Neural cell (in vitro differentiated cells): ENCODE data around the gene ERBB4. TPM values are rescaled to one million over a fixed set of nuclear protein-coding genes. Genes with fewer than 3 reads are reported as not detected.

Experiments
- H2AFZ ChIP-seq: fragments of 200-600, 300-800 bp; sonication (generic), shearing (Covaris generic); 2 replicates; pipeline ENCODE4 v1.6.0; 2014; ENCODE audit warnings: low read depth, mild to moderate bottlenecking, antibody characterized with exemption, low read length, moderate library complexity
- H3F3A ChIP-seq: fragments of 200-600 bp; shearing (Covaris generic); 2 replicates; pipeline ENCODE4 v1.6.1; 2016; ENCODE audit warnings: mild to moderate bottlenecking, moderate library complexity, mixed read lengths, antibody characterized with exemption, low read length; ENCODE audit not compliant: insufficient read depth, poor library complexity, severe bottlenecking
- H3K27ac ChIP-seq: fragments of 200-600, 300-800 bp; sonication (generic), shearing (Covaris generic); 2 replicates; pipeline ENCODE4 v1.5.1; 2014; ENCODE audit warnings: mild to moderate bottlenecking, low read length, moderate library complexity
- H3K27me3 ChIP-seq: fragments of 300-800, 200-600 bp; sonication (generic), shearing (Covaris generic); 2 replicates; pipeline ENCODE4 v1.6.0; 2014; ENCODE audit warnings: mild to moderate bottlenecking, low read depth, low read length, moderate library complexity; ENCODE audit not compliant: insufficient read depth
- H3K36me3 ChIP-seq: fragments of 300-800, 200-600 bp; sonication (generic), shearing (Covaris generic); 2 replicates; pipeline ENCODE4 v1.5.1; 2014; ENCODE audit warnings: mild to moderate bottlenecking, antibody characterized with exemption, low read length, moderate library complexity; ENCODE audit not compliant: insufficient read depth
- H3K4me2 ChIP-seq: fragments of 300-800, 200-600 bp; sonication (generic), shearing (Covaris generic); 2 replicates; pipeline ENCODE4 v1.6.0; 2014; ENCODE audit warnings: mild to moderate bottlenecking, low read length
- H3K4me3 ChIP-seq: fragments of 300-800, 200-600 bp; sonication (generic), shearing (Covaris generic); 2 replicates; pipeline ENCODE4 v1.5.1; 2014; ENCODE audit warnings: mild to moderate bottlenecking, low read length, moderate library complexity
- H3K79me2 ChIP-seq: fragments of 200-600 bp; shearing (Covaris generic); replicated peaks from 2 replicates; pipeline ENCODE4 v1.6.0; 2014; ENCODE audit warnings: mild to moderate bottlenecking, low read length, moderate library complexity; ENCODE audit not compliant: insufficient read depth
- H3K9ac ChIP-seq: fragments of 300-800, 200-600 bp; sonication (generic), shearing (Covaris generic); 2 replicates; pipeline ENCODE4 v1.6.1; 2016; ENCODE audit warnings: mild to moderate bottlenecking, low read length, mixed read lengths
- H3K9me2 ChIP-seq: fragments of 200-600 bp; shearing (Covaris generic); 2 replicates; pipeline ENCODE4 v1.6.1; 2016; ENCODE audit warnings: mild to moderate bottlenecking, low read length, mixed read lengths; ENCODE audit not compliant: insufficient read depth
- H3K9me3 ChIP-seq: fragments of 200-600, 300-800 bp; sonication (generic), shearing (Covaris generic); 2 replicates; pipeline ENCODE4 v1.6.1; 2016; ENCODE audit warnings: mild to moderate bottlenecking, mixed run types, low read length, moderate library complexity, mixed read lengths
- H4K20me1 ChIP-seq: fragments of 200-600 bp; shearing (Covaris generic); 2 replicates; pipeline ENCODE4 v1.6.1; 2016; ENCODE audit warnings: mild to moderate bottlenecking, mixed run types; ENCODE audit not compliant: insufficient read depth
- CTCF ChIP-seq: fragments of 450-650 bp; IDR thresholded peaks from 2 replicates; pipeline ENCODE4 v1.5.1; 2014; ENCODE audit warnings: antibody characterized with exemption, mild to moderate bottlenecking, moderate library complexity; ENCODE audit not compliant: poor library complexity, severe bottlenecking
- EP300 ChIP-seq: fragments of 450-650 bp; conservative IDR thresholded peaks from 2 replicates; pipeline ENCODE4 v1.6.1; 2014; ENCODE audit warnings: antibody characterized with exemption, mild to moderate bottlenecking, moderate library complexity; ENCODE audit not compliant: poor library complexity, severe bottlenecking
- EZH2 ChIP-seq: fragments of 200-600, 300-800 bp; shearing (Covaris generic), sonication (generic); IDR thresholded peaks from 2 replicates; pipeline ENCODE4 v1.6.1; 2014; ENCODE audit warnings: antibody characterized with exemption, low read length, borderline replicate concordance, mild to moderate bottlenecking; ENCODE audit not compliant: insufficient read depth, poor library complexity, severe bottlenecking
- MXI1 ChIP-seq: fragments of 450-650 bp; conservative IDR thresholded peaks from 2 replicates; pipeline ENCODE4 v1.6.1; 2014; ENCODE audit warnings: antibody characterized with exemption, mild to moderate bottlenecking; ENCODE audit not compliant: poor library complexity, severe bottlenecking
- POLR2AphosphoS5 ChIP-seq: IDR thresholded peaks from 2 replicates; pipeline ENCODE4 v1.6.1; 2012
- RAD21 ChIP-seq: fragments of 450-650 bp; conservative IDR thresholded peaks from 2 replicates; pipeline ENCODE4 v1.6.1; 2014; ENCODE audit warnings: antibody characterized with exemption, mild to moderate bottlenecking, moderate library complexity
- REST ChIP-seq: IDR thresholded peaks from 2 replicates; pipeline ENCODE4 v1.6.1; 2012; ENCODE audit warnings: borderline replicate concordance
- SMC3 ChIP-seq: fragments of 450-650 bp; conservative IDR thresholded peaks from 2 replicates; pipeline ENCODE4 v1.6.1; 2014; ENCODE audit warnings: antibody characterized with exemption, mild to moderate bottlenecking, moderate library complexity; ENCODE audit not compliant: poor library complexity
- TAF1 ChIP-seq: IDR thresholded peaks from 2 replicates; pipeline ENCODE4 v1.6.1; 2012; ENCODE audit warnings: low read depth
- polyA plus RNA-seq: library from polyadenylated mRNA; depleted of rRNA; stranded (reverse); fragments of >200 nt; gene quantifications from 2 replicates; pipeline ENCODE4 v1.2.3, GENCODE V29; 2014

Gene ERBB4
- polyA plus RNA-seq, 1 donor from 2014 or later = 0.69 TPM

- no peak overlapping the region for H3K27ac ChIP-seq
- no peaks in the 10 kb centered on the region for H3K9me3 ChIP-seq
- no peak overlapping the region for H3K9ac ChIP-seq
- no peaks in the 10 kb centered on the region for H3K79me2 ChIP-seq
- H3F3A ChIP-seq = no peaks in the 10 kb centered on the region
- no peaks in the 10 kb centered on the region for H3K36me3 ChIP-seq
- H3K4me3 ChIP-seq = no peak overlapping the region
- TF ChIP-seq EP300 (no peak), EZH2 (no peak), CTCF (no peak), RAD21 (no peak), MXI1 (no peak), TAF1 (no peak), POLR2AphosphoS5 (no peak), REST (no peak)
- H3K9me2 ChIP-seq = no peaks in the 10 kb centered on the region
- H3K27me3 ChIP-seq = no peaks in the 10 kb centered on the region
- no peak overlapping the region for H3K4me2 ChIP-seq
- H2AFZ ChIP-seq = no peak overlapping the region
- H4K20me1 ChIP-seq = no peaks in the 10 kb centered on the region
Measured at GRCh38 chr2:211617803-211618202, 920.8 kb downstream of the ERBB4 start.

- Histone ChIP-seq H3K27me3 (no peaks in the 10 kb centered on the region), H3K27ac (no peak overlapping the region), H3K4me2 (no peak overlapping the region), H3F3A (no peaks in the 10 kb centered on the region), H3K9me2 (no peaks in the 10 kb centered on the region), H4K20me1 (no peaks in the 10 kb centered on the region), H3K79me2 (no peaks in the 10 kb centered on the region), H3K4me3 (no peak overlapping the region), H3K9ac (no peak overlapping the region), H3K36me3 (no peaks in the 10 kb centered on the region), H3K9me3 (no peaks in the 10 kb centered on the region), H2AFZ (no peak overlapping the region)
- no peak for TF ChIP-seq EP300
- no peak for TF ChIP-seq SMC3
- TF ChIP-seq POLR2AphosphoS5 = no peak
- no peak for TF ChIP-seq REST
- TF ChIP-seq RAD21 = no peak
- no peak for TF ChIP-seq TAF1
- TF ChIP-seq CTCF = no peak
- TF ChIP-seq MXI1 = no peak
Measured at GRCh38 chr2:211611621-211612020, 927.0 kb downstream of the ERBB4 start.
